Sigmoid colon (tissue), 7 donors: ENCODE data around the gene PAXX. TPM values are rescaled to one million over a fixed set of nuclear protein-coding genes. Genes with fewer than 3 reads are reported as not detected.

ENCODE experiments used
- DNase-seq: peaks from one replicate; pipeline ENCODE4 v3.0.0-alpha.2; 2019
- H3K27ac ChIP-seq, 4 donors: fragments of 200-600 bp; sonication (generic); one replicate each; pipeline ENCODE4 v1.5.1; 2016 to 2019; ENCODE audit warnings: mild to moderate bottlenecking in 1 of 4
- H3K27me3 ChIP-seq, 3 donors: fragments of 200-600 bp; sonication (generic); one replicate each; pipeline ENCODE4 v1.5.1; 2019; ENCODE audit warnings: mild to moderate bottlenecking in 1 of 3
- H3K36me3 ChIP-seq, 4 donors: fragments of 200-600 bp; sonication (generic); one replicate each; pipeline ENCODE4 v1.5.1; 2016 to 2019
- H3K4me1 ChIP-seq, 4 donors: fragments of 200-600 bp; sonication (generic); one replicate each; pipeline ENCODE4 v1.5.1; 2017 to 2019
- H3K4me3 ChIP-seq, 4 donors: fragments of 200-600 bp; sonication (generic); one replicate each; pipeline ENCODE4 v1.5.1; 2017 to 2019; ENCODE audit warnings: mild to moderate bottlenecking in 2 of 4, moderate library complexity in 1 of 4
- H3K9me3 ChIP-seq, 4 donors: fragments of 200-600 bp in 3 of 4; sonication (generic) in 3 of 4; one replicate each; pipeline versions ENCODE4 v1.5.1 to v1.6.1; 2013 to 2019
- CTCF ChIP-seq, 4 experiments: fragments of 450-650 bp in 3 of 4; fragments of 200-600 bp in 1 of 4; IDR thresholded peaks; one replicate each; pipeline ENCODE4 v1.5.1; 2016 to 2019; ENCODE audit warnings: antibody characterized with exemption in 4 of 4, mild to moderate bottlenecking in 3 of 4, moderate library complexity in 2 of 4
- EP300 ChIP-seq, 4 donors: sonication (generic); formaldehyde crosslinking; IDR thresholded peaks; one replicate each; pipeline ENCODE4 v1.6.1; 2017; ENCODE audit warnings: antibody characterized with exemption in 4 of 4
- POLR2A ChIP-seq, 2 donors: fragments of 450-650 bp; IDR thresholded peaks; one replicate each; pipeline ENCODE4 v1.6.1; 2016; ENCODE audit warnings: antibody characterized with exemption in 2 of 2, mild to moderate bottlenecking in 2 of 2, moderate library complexity in 2 of 2
- POLR2AphosphoS5 ChIP-seq, 4 donors: sonication (generic); formaldehyde crosslinking; IDR thresholded peaks; one replicate each; pipeline ENCODE4 v1.6.1; 2017; ENCODE audit warnings: antibody characterized with exemption in 4 of 4
- WGBS, 2 donors: extraction: QIAGEN DNeasy Blood & Tissue Kit; methylation state at CpG; one replicate each; pipeline ENCODE4 v1.1.7; 2013; 5-methylcytosine and 5-hydroxymethylcytosine counted together
- intact Hi-C: fragments of 100-400 bp; cut with DNase I; formaldehyde crosslinking; loops from one replicate; pipeline ENCODE4 v1.15.1; 2023
- polyA plus RNA-seq, 3 donors: library from polyadenylated mRNA; stranded (reverse); fragments of 200-250 nt; gene quantifications; one replicate each; pipeline ENCODE4 v1.2.3, GENCODE V29; 2013
- total RNA-seq, 4 donors: library from RNA; depleted of rRNA; stranded (reverse); fragments of >200 nt; gene quantifications; one replicate each; pipeline ENCODE4 v1.1.0, GENCODE V29; 2016
- donor health status: healthy with polysubstance abuse.
- donor health status: Bipolar disorder and iron deficiency.
- donor health status: healthy.

PAXX gene
- 10 to 100 TPM; 28.0 to 38.0 (median 36.2) TPM for total RNA-seq
- 10 to 100 TPM; 28.4 to 80.9 (median 40.8) TPM for polyA plus RNA-seq

GRCh38 chr9:136991993-136992818, at the start of gene PAXX:
Gene PAXX, plus strand, starts transcription at chr9:136992422. Its CDS starts 22 bp downstream, at chr9:136992444.
- Histone ChIP-seq H3K27me3 (peaks cover 23 to 44% (median 38%) of the 10 kb centered on the region in 3 donors), H3K36me3 (peaks cover 0 to 5% (median 3%) of the 10 kb centered on the region in 4 donors), H3K27ac (peak within 1 kb of the TSS; percentile 84 to 90 (median 88)), H3K4me1 (peaks cover 0 to 42% (median 35%) of the 10 kb centered on the region in 4 donors), H3K4me3 (peak within 1 kb of the TSS; percentile 74 to 82 (median 77)), H3K9me3 (peaks cover 0 to 4% (median 0%) of the 10 kb centered on the region in 4 donors)
- DNase-seq = peak; percentile 96
- intact Hi-C loops = no loop called here
- 1% methylated on average over 92 of the region's 92 CpGs for WGBS, 2 donors
- TF ChIP-seq EP300 (IDR thresholded peaks at IDR 0.05) (no peak), POLR2A (IDR thresholded peaks at IDR 0.05) (no peak), POLR2AphosphoS5 (IDR thresholded peaks at IDR 0.05) (peak in 1 of 4 donors; percentile 56), CTCF (IDR thresholded peaks at IDR 0.05) (no peak)

- 92 to 94% methylated on average over 16 of the region's 16 CpGs for WGBS, 2 donors
- Histone ChIP-seq H3K27ac (peak overlapping the region in 1 of 4 donors; percentile 94), H3K27me3 (no peaks in the 10 kb centered on the region), H3K36me3 (peaks cover 34 to 45% (median 40%) of the 10 kb centered on the region in 4 donors), H3K9me3 (no peaks in the 10 kb centered on the region), H3K4me1 (peaks cover 0 to 27% (median 19%) of the 10 kb centered on the region in 4 donors), H3K4me3 (peak overlapping the region in 2 of 4 donors; percentile 81 to 96)
- intact Hi-C loops = loop anchor here (5.0 kb wide), 1 partner anchor 56 kb away; the partner anchor contains the start of gene TRAF2
- no peak for TF ChIP-seq EP300 (IDR thresholded peaks at IDR 0.05)
- DNase-seq = no peak
Measured at GRCh38 chr9:136942881-136943230, 49.4 kb upstream of the PAXX start.

GRCh38 chr9:136943291-136944211, 48.7 kb upstream of the PAXX start:
- no peak for TF ChIP-seq CTCF (IDR thresholded peaks at IDR 0.05)
- no peak for TF ChIP-seq EP300 (IDR thresholded peaks at IDR 0.05)
- no peak for TF ChIP-seq POLR2A (IDR thresholded peaks at IDR 0.05)
- no peak for TF ChIP-seq POLR2AphosphoS5 (IDR thresholded peaks at IDR 0.05)
- intact Hi-C loops = loop anchor here (1.0 to 5.0 kb wide), 5 partner anchors 56 to 156 kb away; partner anchors contain the start of genes ABCA2, AJM1, EDF1 and TRAF2

GRCh38 chr9:136944212-136944518, 48.1 kb upstream of the PAXX start:
- Histone ChIP-seq H3K4me1 (peaks cover 0 to 30% (median 20%) of the 10 kb centered on the region in 4 donors), H3K4me3 (peak overlapping the region; percentile 74 to 99 (median 88)), H3K27ac (peak overlapping the region; percentile 84 to 96 (median 92)), H3K9me3 (no peaks in the 10 kb centered on the region), H3K36me3 (peaks cover 34 to 40% (median 37%) of the 10 kb centered on the region in 4 donors), H3K27me3 (no peaks in the 10 kb centered on the region)
- intact Hi-C loops = loop anchor here (1.0 to 5.0 kb wide), 5 partner anchors 57 to 157 kb away; partner anchors contain the start of genes ABCA2, AJM1, EDF1 and TRAF2
- no peak for TF ChIP-seq POLR2AphosphoS5 (IDR thresholded peaks at IDR 0.05)
- no peak for TF ChIP-seq CTCF (IDR thresholded peaks at IDR 0.05)
- no peak for TF ChIP-seq EP300 (IDR thresholded peaks at IDR 0.05)
- TF ChIP-seq POLR2A (IDR thresholded peaks at IDR 0.05) = no peak
- DNase-seq = no peak
- WGBS, 2 donors = 0% methylated on average over 45 of the region's 45 CpGs

More at GRCh38 chr9:136943291-136944211, 48.7 kb upstream of the PAXX start:
- Histone ChIP-seq H3K4me1 (peaks cover 0 to 27% (median 19%) of the 10 kb centered on the region in 4 donors), H3K9me3 (no peaks in the 10 kb centered on the region), H3K4me3 (peak overlapping the region; percentile 74 to 99 (median 88)), H3K27me3 (no peaks in the 10 kb centered on the region), H3K27ac (peak overlapping the region; percentile 84 to 96 (median 92)), H3K36me3 (peaks cover 34 to 45% (median 40%) of the 10 kb centered on the region in 4 donors)
- 9 to 22% methylated on average over 61 of the region's 61 CpGs for WGBS, 2 donors
- DNase-seq = peak; percentile 74
